ENCODE results near the gene TMEM255B.
"Not testable (repeated sequence)": the region's sequence is repeated elsewhere in the genome, so short reads cannot be mapped to it uniquely, and the experiment has no call there.

The TMEM255B gene

GRCh38 chr13:113783200-113783881, 24.3 kb downstream of the TMEM255B start:
- H3K27me3 ChIP-seq (ENCODE audit: control insufficient read depth, insufficient read depth, low read length): peaks cover 7% of the 10 kb centered on the region; the same call in 1 of the 2 replicates
- H3K4me3 ChIP-seq (ENCODE audit: low read depth, low read length): no peak overlapping the region
- H3K36me3 ChIP-seq (ENCODE audit: control insufficient read depth, insufficient read depth, low read length): no peaks in the 10 kb centered on the region
- peaks cover 15% of the 10 kb centered on the region for H3K9me3 ChIP-seq (ENCODE audit: control insufficient read depth, insufficient read depth, low read depth, low read length)
- no peak overlapping the region for H3K9ac ChIP-seq (ENCODE audit: low read length)
- no peaks in the 10 kb centered on the region; the same call in 1 of the 2 replicates for H3K4me1 ChIP-seq (ENCODE audit: control insufficient read depth, insufficient read depth, low read length)
- no peak overlapping the region for H3K27ac ChIP-seq (ENCODE audit: low read depth, low read length)

DNA sequence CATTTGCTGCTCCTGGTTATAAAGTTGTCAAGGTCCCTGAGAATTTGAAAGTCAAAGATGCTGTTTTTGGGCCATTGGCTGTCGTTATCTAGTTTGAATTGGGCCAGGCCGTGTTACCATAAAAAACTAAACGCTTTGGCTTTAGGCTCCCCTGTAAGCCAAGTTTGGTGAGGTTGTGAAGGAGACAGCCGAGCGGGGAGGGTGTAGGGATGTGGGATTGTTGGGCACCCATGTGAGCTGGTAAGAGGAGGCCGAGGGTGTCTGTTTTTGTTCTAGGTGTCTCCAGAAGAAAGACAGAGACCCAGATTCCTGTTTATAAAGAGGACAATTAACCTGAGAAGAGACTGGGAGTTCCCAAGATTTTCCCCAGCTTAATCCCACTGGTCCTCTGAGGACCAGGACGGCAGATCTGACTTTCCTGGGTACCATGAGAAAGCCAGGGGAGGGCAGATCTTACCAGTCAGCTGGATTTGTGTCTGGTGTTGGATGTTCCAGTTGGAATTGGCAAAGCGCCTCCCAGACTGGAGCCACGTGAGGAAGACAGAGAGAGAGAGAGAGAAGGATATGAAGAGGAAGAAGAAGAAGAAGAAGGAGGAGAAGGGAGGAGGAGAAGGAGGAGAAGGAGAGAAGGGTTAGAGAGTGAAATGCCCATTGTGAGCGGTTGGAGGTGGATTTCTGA, 25.1 kb downstream of the TMEM255B start:
- H3K4me3 ChIP-seq (ENCODE audit: low read depth, low read length): no peak overlapping the region
- no peak overlapping the region for H3K9ac ChIP-seq (ENCODE audit: low read length)
- no peaks in the 10 kb centered on the region for H3K36me3 ChIP-seq (ENCODE audit: control insufficient read depth, insufficient read depth, low read length)
- no peaks in the 10 kb centered on the region; the same call in 1 of the 2 replicates for H3K4me1 ChIP-seq (ENCODE audit: control insufficient read depth, insufficient read depth, low read length)
- H3K27me3 ChIP-seq (ENCODE audit: control insufficient read depth, insufficient read depth, low read length): peaks cover 3% of the 10 kb centered on the region; the same call in 1 of the 2 replicates
- peaks cover 15% of the 10 kb centered on the region for H3K9me3 ChIP-seq (ENCODE audit: control insufficient read depth, insufficient read depth, low read depth, low read length)
- H3K27ac ChIP-seq (ENCODE audit: low read depth, low read length): no peak overlapping the region

GRCh38 chr13:113784645-113785024, 25.6 kb downstream of the TMEM255B start:
- Histone ChIP-seq H3K9ac (ENCODE audit: low read length) (no peak overlapping the region), H3K36me3 (ENCODE audit: control insufficient read depth, insufficient read depth, low read length) (no peaks in the 10 kb centered on the region), H3K27ac (ENCODE audit: low read depth, low read length) (no peak overlapping the region), H3K9me3 (ENCODE audit: control insufficient read depth, insufficient read depth, low read depth, low read length) (peaks cover 15% of the 10 kb centered on the region), H3K27me3 (ENCODE audit: control insufficient read depth, insufficient read depth, low read length) (no peaks in the 10 kb centered on the region), H3K4me1 (ENCODE audit: control insufficient read depth, insufficient read depth, low read length) (no peaks in the 10 kb centered on the region; the same call in 1 of the 2 replicates), H3K4me3 (ENCODE audit: low read depth, low read length) (no peak overlapping the region)

GRCh38 chr13:113785051-113786010, 26.3 kb downstream of the TMEM255B start:
- H3K4me1 ChIP-seq (ENCODE audit: control insufficient read depth, insufficient read depth, low read length): no peaks in the 10 kb centered on the region; the same call in 1 of the 2 replicates
- H3K27me3 ChIP-seq (ENCODE audit: control insufficient read depth, insufficient read depth, low read length): no peaks in the 10 kb centered on the region
- peaks cover 15% of the 10 kb centered on the region for H3K9me3 ChIP-seq (ENCODE audit: control insufficient read depth, insufficient read depth, low read depth, low read length)
- no peak overlapping the region for H3K4me3 ChIP-seq (ENCODE audit: low read depth, low read length)
- no peak overlapping the region for H3K27ac ChIP-seq (ENCODE audit: low read depth, low read length)
- H3K36me3 ChIP-seq (ENCODE audit: control insufficient read depth, insufficient read depth, low read length): no peaks in the 10 kb centered on the region
- H3K9ac ChIP-seq (ENCODE audit: low read length): no peak overlapping the region

- no peak overlapping the region for H3K9ac ChIP-seq (ENCODE audit: low read length)
- no peaks in the 10 kb centered on the region; the same call in 1 of the 2 replicates for H3K4me1 ChIP-seq (ENCODE audit: control insufficient read depth, insufficient read depth, low read length)
- H3K27me3 ChIP-seq (ENCODE audit: control insufficient read depth, insufficient read depth, low read length): no peaks in the 10 kb centered on the region
- peaks cover 15% of the 10 kb centered on the region for H3K9me3 ChIP-seq (ENCODE audit: control insufficient read depth, insufficient read depth, low read depth, low read length)
- no peak overlapping the region for H3K4me3 ChIP-seq (ENCODE audit: low read depth, low read length)
- H3K27ac ChIP-seq (ENCODE audit: low read depth, low read length): no peak overlapping the region
- no peaks in the 10 kb centered on the region for H3K36me3 ChIP-seq (ENCODE audit: control insufficient read depth, insufficient read depth, low read length)
Observed at GRCh38 chr13:113786262-113786841, 27.3 kb downstream of the TMEM255B start.

GRCh38 chr13:113787694-113788093, 28.7 kb downstream of the TMEM255B start:
- Histone ChIP-seq H3K36me3 (ENCODE audit: control insufficient read depth, insufficient read depth, low read length) (no peaks in the 10 kb centered on the region), H3K27ac (ENCODE audit: low read depth, low read length) (no peak overlapping the region)

DNA sequence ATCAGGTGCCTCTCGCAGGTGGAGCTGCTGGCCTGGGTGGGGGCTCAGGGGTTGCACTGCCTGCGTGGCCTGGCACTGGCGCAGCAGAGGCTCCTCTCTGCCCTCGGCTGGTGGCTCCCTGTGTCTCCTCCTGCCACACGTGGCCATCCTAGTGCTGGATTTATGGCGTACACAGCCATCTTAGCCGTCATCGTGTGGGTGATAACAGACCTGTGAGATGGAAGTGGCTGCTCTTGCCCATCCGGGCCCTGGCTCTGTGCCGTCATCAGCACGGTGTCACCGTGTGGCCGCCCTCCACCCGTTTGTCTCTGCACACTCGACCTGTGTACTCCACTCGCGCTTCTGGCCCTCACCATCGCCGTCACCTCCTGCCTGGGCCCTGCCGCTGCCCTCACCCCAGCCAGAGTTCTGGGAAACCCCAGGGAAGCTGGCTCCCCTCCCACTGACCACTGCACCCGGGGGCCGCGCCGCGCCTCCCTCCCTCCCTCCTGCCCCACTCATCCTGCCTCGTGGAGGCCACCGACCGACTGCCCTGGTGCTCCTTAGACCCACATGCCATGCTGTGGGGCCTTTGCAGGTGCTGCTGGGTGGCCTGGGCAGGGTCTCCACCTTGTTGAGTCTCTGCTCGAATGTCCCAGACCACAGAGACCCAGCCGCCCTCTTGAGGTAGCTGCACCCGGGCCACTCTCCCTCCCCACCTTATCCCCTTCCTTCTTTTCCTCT, 29.5 kb downstream of the TMEM255B start:
- Histone ChIP-seq H3K4me3 (ENCODE audit: low read depth, low read length) (no peak overlapping the region), H3K9ac (ENCODE audit: low read length) (no peak overlapping the region), H3K27me3 (ENCODE audit: control insufficient read depth, insufficient read depth, low read length) (no peaks in the 10 kb centered on the region), H3K36me3 (ENCODE audit: control insufficient read depth, insufficient read depth, low read length) (no peaks in the 10 kb centered on the region), H3K27ac (ENCODE audit: low read depth, low read length) (no peak overlapping the region), H3K4me1 (ENCODE audit: control insufficient read depth, insufficient read depth, low read length) (no peaks in the 10 kb centered on the region), H3K9me3 (ENCODE audit: control insufficient read depth, insufficient read depth, low read depth, low read length) (peaks cover 15% of the 10 kb centered on the region)

More at GRCh38 chr13:113787694-113788093, 28.7 kb downstream of the TMEM255B start:
- Histone ChIP-seq H3K4me3 (ENCODE audit: low read depth, low read length) (no peak overlapping the region), H3K27me3 (ENCODE audit: control insufficient read depth, insufficient read depth, low read length) (no peaks in the 10 kb centered on the region), H3K9me3 (ENCODE audit: control insufficient read depth, insufficient read depth, low read depth, low read length) (peaks cover 15% of the 10 kb centered on the region), H3K4me1 (ENCODE audit: control insufficient read depth, insufficient read depth, low read length) (no peaks in the 10 kb centered on the region; the same call in 1 of the 2 replicates), H3K9ac (ENCODE audit: low read length) (no peak overlapping the region)

DNA sequence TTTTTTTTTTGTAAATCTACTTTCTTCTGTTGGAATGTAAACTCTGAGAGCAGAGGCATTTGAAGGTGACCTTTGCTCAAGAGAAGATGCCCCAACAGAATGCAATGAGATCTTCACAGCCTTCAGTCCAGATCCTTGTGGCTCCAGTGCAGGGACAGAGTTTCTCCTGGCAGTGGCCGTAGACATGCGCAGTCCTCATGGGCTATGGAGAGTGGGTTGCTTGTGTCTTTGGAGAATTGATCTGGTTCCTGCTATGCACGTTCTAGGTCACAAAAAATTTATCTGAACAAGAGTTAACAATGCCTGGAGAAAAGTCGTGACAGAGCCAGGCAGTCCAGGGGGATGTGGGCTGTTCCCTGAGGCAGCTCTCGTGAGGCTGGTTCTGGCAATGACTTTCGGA, 30.1 kb downstream of the TMEM255B start:
- Histone ChIP-seq H3K27ac (ENCODE audit: low read depth, low read length) (no peak overlapping the region), H3K9ac (ENCODE audit: low read length) (no peak overlapping the region), H3K36me3 (ENCODE audit: control insufficient read depth, insufficient read depth, low read length) (no peaks in the 10 kb centered on the region), H3K4me1 (ENCODE audit: control insufficient read depth, insufficient read depth, low read length) (no peaks in the 10 kb centered on the region), H3K4me3 (ENCODE audit: low read depth, low read length) (no peak overlapping the region), H3K27me3 (ENCODE audit: control insufficient read depth, insufficient read depth, low read length) (no peaks in the 10 kb centered on the region), H3K9me3 (ENCODE audit: control insufficient read depth, insufficient read depth, low read depth, low read length) (peaks cover 15% of the 10 kb centered on the region)

GRCh38 chr13:113789931-113790330, 30.9 kb downstream of the TMEM255B start:
- not testable (repeated sequence) for H3K4me3 ChIP-seq (ENCODE audit: low read depth, low read length); H3K27ac ChIP-seq (ENCODE audit: low read depth, low read length); H3K36me3 ChIP-seq (ENCODE audit: control insufficient read depth, insufficient read depth, low read length); H3K4me1 ChIP-seq (ENCODE audit: control insufficient read depth, insufficient read depth, low read length); H3K9ac ChIP-seq (ENCODE audit: low read length); H3K27me3 ChIP-seq (ENCODE audit: control insufficient read depth, insufficient read depth, low read length); H3K9me3 ChIP-seq (ENCODE audit: control insufficient read depth, insufficient read depth, low read depth, low read length)

DNA sequence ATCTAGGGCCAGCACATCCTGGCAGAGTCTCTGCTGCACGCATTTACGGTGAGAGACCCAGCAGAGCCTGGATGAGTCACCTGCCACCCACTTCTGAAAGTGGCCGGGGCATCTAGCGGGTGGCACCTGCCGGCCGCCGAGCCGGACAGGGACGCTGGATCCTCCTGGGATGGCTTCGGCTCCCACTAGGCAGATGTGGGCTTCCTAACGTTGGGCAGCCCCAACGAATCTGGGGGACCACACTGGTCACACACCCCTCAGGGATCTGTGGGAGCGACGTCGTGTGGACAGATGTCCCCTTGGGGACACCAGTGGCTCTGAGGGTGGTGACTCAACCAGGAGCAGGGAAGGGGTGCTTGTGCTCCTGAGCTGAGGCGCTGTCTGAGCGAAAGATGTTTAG, 32.2 kb downstream of the TMEM255B start:
- no peak overlapping the region for H3K27ac ChIP-seq (ENCODE audit: low read depth, low read length)
- no peak overlapping the region for H3K4me3 ChIP-seq (ENCODE audit: low read depth, low read length)
- peaks cover 5% of the 10 kb centered on the region; the same call in 1 of the 2 replicates for H3K9me3 ChIP-seq (ENCODE audit: control insufficient read depth, insufficient read depth, low read depth, low read length)
- no peaks in the 10 kb centered on the region for H3K4me1 ChIP-seq (ENCODE audit: control insufficient read depth, insufficient read depth, low read length)
- H3K27me3 ChIP-seq (ENCODE audit: control insufficient read depth, insufficient read depth, low read length): no peaks in the 10 kb centered on the region
- no peaks in the 10 kb centered on the region for H3K36me3 ChIP-seq (ENCODE audit: control insufficient read depth, insufficient read depth, low read length)
- H3K9ac ChIP-seq (ENCODE audit: low read length): no peak overlapping the region
